Keratinocyte (primary cell): ENCODE results near the gene SPOPL. TPM values are rescaled to one million over a fixed set of nuclear protein-coding genes. Genes with fewer than 3 reads are reported as not detected.

Source experiments
- DNase-seq: peaks from one replicate; pipeline ENCODE4 v3.0.0-alpha.2; 2011; ENCODE audit warnings: low read depth, missing footprints, low spot score
- FAIRE-seq: peaks from 2 replicates; lab custom pipeline; 2011; peaks lifted over from hg19 to GRCh38; lab: Jason Lieb, UNC
- H2AFZ ChIP-seq: 2 replicates; pipeline ENCODE4 v1.6.0; 2012; ENCODE audit warnings: low read length, control low read depth, inconsistent platforms; ENCODE audit not compliant: control insufficient read depth
- H3K27ac ChIP-seq: 2 replicates; pipeline ENCODE4 v1.5.1; 2011; ENCODE audit warnings: low read length; ENCODE audit not compliant: control insufficient read depth, insufficient read depth
- H3K27me3 ChIP-seq: 3 replicates; pipeline ENCODE4 v1.6.0; 2011; ENCODE audit warnings: low read length; ENCODE audit not compliant: control insufficient read depth, insufficient read depth; ENCODE audit errors: extremely low read depth
- H3K36me3 ChIP-seq, 2 experiments: 2 replicates in 1 of 2; 3 replicates in 1 of 2; pipeline ENCODE4 v1.5.1; 2011; ENCODE audit warnings: low read length in 2 of 2, mild to moderate bottlenecking in 1 of 2; ENCODE audit not compliant: control insufficient read depth in 2 of 2, insufficient read depth in 2 of 2; ENCODE audit errors: extremely low read depth in 1 of 2
- H3K4me1 ChIP-seq: 3 replicates; pipeline ENCODE4 v1.5.1; 2011; ENCODE audit warnings: low read length; ENCODE audit not compliant: control insufficient read depth, insufficient read depth; ENCODE audit errors: extremely low read depth
- H3K4me2 ChIP-seq: 3 replicates; pipeline ENCODE4 v1.6.0; 2011; ENCODE audit warnings: low read depth, low read length; ENCODE audit not compliant: control insufficient read depth, insufficient read depth; ENCODE audit errors: extremely low read depth
- H3K4me3 ChIP-seq, 3 experiments: fragments of 200-600 bp in 1 of 3; sonication (generic) in 1 of 3; 2 replicates in 2 of 3; 3 replicates in 1 of 3; pipeline ENCODE4 v1.5.1; 2011 to 2016; ENCODE audit warnings: low read length in 3 of 3, mild to moderate bottlenecking in 3 of 3, control low read depth in 2 of 3, inconsistent platforms in 1 of 3, low read depth in 1 of 3, mixed read lengths in 1 of 3, mixed run types in 1 of 3, moderate library complexity in 1 of 3; ENCODE audit not compliant: control insufficient read depth in 2 of 3, insufficient read depth in 2 of 3; ENCODE audit errors: extremely low read depth in 1 of 3
- H3K79me2 ChIP-seq: 2 replicates; pipeline ENCODE4 v1.6.0; 2012; ENCODE audit warnings: low read length; ENCODE audit not compliant: control insufficient read depth, insufficient read depth
- H3K9ac ChIP-seq: 3 replicates; pipeline ENCODE4 v1.6.0; 2011; ENCODE audit warnings: low read length; ENCODE audit not compliant: control insufficient read depth, insufficient read depth; ENCODE audit errors: extremely low read depth
- H3K9me1 ChIP-seq: 3 replicates; pipeline ENCODE4 v1.6.0; 2011; ENCODE audit warnings: low read length; ENCODE audit not compliant: control insufficient read depth, insufficient read depth; ENCODE audit errors: extremely low read depth
- H3K9me3 ChIP-seq: 2 replicates; pipeline ENCODE4 v1.5.1; 2012; ENCODE audit warnings: low read depth, low read length; ENCODE audit not compliant: control insufficient read depth
- H4K20me1 ChIP-seq: 3 replicates; pipeline ENCODE4 v1.6.0; 2011; ENCODE audit warnings: low read length; ENCODE audit not compliant: control insufficient read depth, insufficient read depth; ENCODE audit errors: extremely low read depth
- CTCF ChIP-seq, 3 experiments: IDR thresholded peaks in 1 of 3; conservative IDR thresholded peaks in 1 of 3; optimal IDR thresholded peaks in 1 of 3; 2 replicates in 2 of 3; 3 replicates in 1 of 3; pipeline versions ENCODE3 to v1.5.1; 2011; ENCODE audit warnings: low read length in 3 of 3, mild to moderate bottlenecking in 3 of 3, moderate library complexity in 2 of 3, control low read depth in 1 of 3, inconsistent platforms in 1 of 3; ENCODE audit not compliant: insufficient read depth in 2 of 3; ENCODE audit errors: extremely low read depth in 1 of 3
- EZH2 ChIP-seq: IDR thresholded peaks from one replicate; pipeline ENCODE4 v1.6.1; 2012; ENCODE audit warnings: inconsistent platforms, mild to moderate bottlenecking, low read length, moderate library complexity
- dilution Hi-C: fragments of 300-500 bp; cut with MboI; formaldehyde crosslinking; loops from one replicate; pipeline ENCODE4 v1.7.0; 2020; ENCODE audit warnings: low sequenced_read_pairs; ENCODE audit not compliant: extremely low pct_ligation_motif_present
- polyA plus RNA-seq, 5 experiments: library from polyadenylated mRNA; depleted of rRNA in 3 of 5; stranded (reverse) in 3 of 5; stranded (forward) in 1 of 5; unstranded in 1 of 5; fragments of >200 nt; gene quantifications; 1 replicate in 1 of 5; 2 replicates in 3 of 5; 3 replicates in 1 of 5; pipeline versions ENCODE4 v1.2.1 to v1.2.3, GENCODE V29; 2011 to 2012; ENCODE audit warnings: missing spikeins in 2 of 5, low read depth in 1 of 5, low replicate concordance in 1 of 5

SPOPL gene
- polyA plus RNA-seq, 1 donor (not counting 4 experiments of a cell fraction or from before 2014, with no cell fraction given): 16.5 TPM

DNA sequence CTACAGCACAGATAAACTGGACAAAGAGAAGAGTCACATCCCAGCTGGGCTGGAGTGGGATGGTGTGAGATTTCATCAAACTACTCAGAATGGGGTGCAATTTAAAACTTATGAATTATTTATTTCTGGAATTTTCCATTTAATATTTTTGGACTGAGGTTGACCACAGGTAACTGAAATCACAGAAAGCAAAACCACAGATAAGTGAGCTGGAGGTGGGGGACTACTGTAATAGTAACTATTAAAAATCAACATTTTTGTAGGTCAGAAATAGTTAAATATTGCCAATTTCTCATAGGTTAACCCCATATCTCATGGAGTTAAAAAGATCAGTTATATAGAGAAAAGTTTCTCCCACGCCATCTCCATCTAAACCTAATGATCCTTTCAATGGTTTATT is 88.1 kb downstream of the SPOPL start:
- Histone ChIP-seq H2AFZ (no peak overlapping the region), H4K20me1 (no peaks in the 10 kb centered on the region), H3K36me3 (peaks cover 0 to 4% of the 10 kb centered on the region in 2 experiments), H3K27me3 (no peaks in the 10 kb centered on the region), H3K4me2 (no peak overlapping the region), H3K27ac (no peak overlapping the region), H3K9ac (no peak overlapping the region), H3K79me2 (no peaks in the 10 kb centered on the region), H3K4me3 (no peak overlapping the region), H3K9me1 (no peaks in the 10 kb centered on the region), H3K9me3 (no peaks in the 10 kb centered on the region), H3K4me1 (no peaks in the 10 kb centered on the region)
- DNase-seq (no peak), FAIRE-seq (no peak)
- dilution Hi-C loops: no loop called here
- TF ChIP-seq CTCF (optimal IDR thresholded peaks at IDR 0.05 in 1 of 3, IDR thresholded peaks at IDR 0.05 in 1 of 3, conservative IDR thresholded peaks at IDR 0.05 in 1 of 3; ENCODE audit: extremely low read depth in 1 of 3, insufficient read depth in 2 of 3, low read length in 3 of 3) (no peak), EZH2 (no peak)

DNA sequence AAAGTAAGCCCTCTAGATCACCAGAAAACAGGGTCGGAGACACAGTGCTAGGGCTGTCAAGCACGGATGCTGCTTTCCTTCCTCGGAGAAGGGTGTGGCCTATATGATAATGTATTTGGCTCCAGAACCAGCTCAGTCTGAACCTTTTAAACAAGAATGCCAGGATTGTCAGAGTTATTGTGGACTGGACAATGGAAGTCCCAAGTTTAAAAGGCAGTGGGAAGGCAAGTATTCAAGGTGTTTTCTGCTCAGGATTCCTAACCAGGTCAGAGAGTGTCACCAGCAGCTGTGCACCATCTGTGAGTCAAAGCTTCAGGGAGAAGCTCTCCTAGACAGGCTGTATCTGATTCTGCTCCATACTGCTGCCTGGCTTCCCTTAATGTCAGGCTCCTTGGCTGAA is 94.8 kb downstream of the SPOPL start:
- dilution Hi-C loops: no loop called here
- DNase-seq: no peak
- Histone ChIP-seq H3K9me3 (no peaks in the 10 kb centered on the region), H3K27ac (no peak overlapping the region), H3K27me3 (no peaks in the 10 kb centered on the region), H3K4me3 (no peak overlapping the region), H3K9me1 (no peaks in the 10 kb centered on the region), H3K79me2 (no peaks in the 10 kb centered on the region), H4K20me1 (no peaks in the 10 kb centered on the region), H2AFZ (no peak overlapping the region), H3K4me2 (no peak overlapping the region), H3K36me3 (peaks cover 2 to 4% of the 10 kb centered on the region in 2 experiments), H3K4me1 (peaks cover 6% of the 10 kb centered on the region), H3K9ac (no peak overlapping the region)
- TF ChIP-seq CTCF (optimal IDR thresholded peaks at IDR 0.05 in 1 of 3, IDR thresholded peaks at IDR 0.05 in 1 of 3, conservative IDR thresholded peaks at IDR 0.05 in 1 of 3; ENCODE audit: extremely low read depth in 1 of 3, insufficient read depth in 2 of 3, low read length in 3 of 3): no peak
- no peak for TF ChIP-seq EZH2
- FAIRE-seq: no peak
